NCI-H460 (cell line): ENCODE measurements around the gene IGSF3. TPM values are rescaled to one million over a fixed set of nuclear protein-coding genes. Genes with fewer than 3 reads are reported as not detected.

Source experiments
- DNase-seq: peaks from one replicate; pipeline ENCODE4 v3.0.0-alpha.2; 2016; ENCODE audit warnings: low read depth; ENCODE audit errors: extremely low read depth
- total RNA-seq: library from RNA; depleted of rRNA; stranded (reverse); fragments of >200 nt; shearing (Covaris generic); gene quantifications from 2 replicates; pipeline ENCODE4 v1.2.3, GENCODE V29; 2014

The IGSF3 gene
- total RNA-seq, 1 experiment from 2014 or later: 1.7 TPM

DNA sequence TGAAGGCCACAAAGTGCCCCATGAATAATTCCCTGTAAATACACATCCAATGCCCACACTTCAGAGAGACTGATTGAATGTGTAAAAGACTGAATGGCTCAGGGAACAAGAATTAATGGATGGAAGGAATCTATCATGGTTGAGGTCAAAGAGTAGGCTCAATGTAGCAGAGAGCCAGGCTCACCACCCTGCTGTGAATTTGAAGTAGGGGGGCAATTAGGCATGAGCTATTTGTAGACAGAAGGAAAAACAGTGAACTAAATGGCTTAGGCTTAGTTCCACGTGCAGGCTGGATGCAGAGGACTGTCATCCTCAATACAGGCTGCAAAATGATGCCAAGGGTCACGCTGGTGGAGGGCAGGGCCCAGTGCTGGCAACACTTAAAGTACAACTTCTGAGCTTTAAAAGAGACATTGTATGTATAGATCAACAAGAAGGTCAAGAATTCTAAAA, 22.9 kb upstream of the IGSF3 start:
- no peak for DNase-seq

DNA sequence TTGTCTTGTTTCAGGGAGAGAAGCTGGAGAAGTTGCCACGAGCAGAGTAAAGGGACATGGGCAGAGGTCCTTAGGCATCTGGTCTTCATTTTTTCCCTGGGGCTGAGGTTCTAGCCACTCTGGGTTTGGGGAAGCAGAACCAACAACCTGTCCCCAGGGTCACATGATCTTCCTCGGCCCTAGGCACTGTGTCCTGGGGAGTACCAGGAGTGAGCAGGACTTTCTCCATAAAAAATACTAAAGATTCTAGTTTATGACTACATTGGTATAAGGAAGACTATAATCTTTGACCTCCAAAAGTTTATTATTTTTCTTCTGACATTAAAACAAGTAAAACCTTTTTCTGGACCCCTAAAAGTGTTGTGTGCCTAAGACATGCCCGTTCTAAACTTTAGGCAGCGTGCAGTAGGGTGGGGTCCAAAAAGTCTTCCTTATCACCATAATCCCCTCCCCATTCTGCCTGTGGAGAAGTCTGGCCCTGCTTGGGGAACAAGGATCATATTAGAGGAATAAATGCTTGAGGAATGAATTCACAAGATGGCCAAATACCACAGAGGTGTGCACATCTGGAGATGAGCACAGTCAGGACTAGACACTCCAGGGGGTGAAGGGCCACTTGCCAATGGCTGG, 19.3 kb upstream of the IGSF3 start:
- DNase-seq: no peak

DNA sequence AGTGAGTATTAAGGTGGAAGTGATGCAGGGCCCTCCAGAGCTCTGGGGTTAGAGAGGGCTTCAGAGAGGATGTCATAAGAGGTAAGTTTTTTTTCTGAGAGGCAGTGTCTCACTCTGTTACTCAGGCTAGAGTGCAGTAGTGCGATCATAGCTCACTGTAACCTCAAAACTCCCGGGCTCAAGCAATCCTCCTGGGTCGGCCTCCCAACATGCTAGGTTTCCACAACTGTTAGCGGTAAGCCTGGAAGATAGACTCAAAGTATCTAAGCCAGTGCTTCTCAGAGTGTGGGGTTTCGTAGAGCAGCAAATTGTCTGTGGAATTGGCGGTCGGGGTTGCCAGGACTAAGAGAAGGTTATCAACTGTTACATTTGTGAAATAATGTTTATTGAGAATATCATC, 18.6 kb upstream of the IGSF3 start:
- DNase-seq: no peak

DNA sequence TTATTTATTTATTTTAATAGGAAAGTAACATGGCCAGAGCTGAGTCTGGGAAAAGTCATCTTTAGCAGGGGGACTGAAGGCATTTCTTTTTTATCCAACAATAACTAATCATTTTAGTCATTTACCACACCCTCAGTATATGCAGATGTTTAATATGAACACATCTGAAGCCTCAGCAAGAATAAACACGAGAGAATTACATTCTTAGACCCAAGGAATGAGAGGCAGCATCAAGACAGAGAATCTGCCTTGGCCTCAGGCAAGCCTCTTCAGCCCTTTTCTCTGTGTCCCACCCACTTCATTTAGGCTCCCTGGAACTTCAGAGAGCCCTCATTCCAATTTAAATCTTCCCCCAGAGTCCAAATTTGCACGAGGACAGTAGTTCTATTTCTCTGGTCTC, 17.0 kb upstream of the IGSF3 start:
- DNase-seq: no peak

DNA sequence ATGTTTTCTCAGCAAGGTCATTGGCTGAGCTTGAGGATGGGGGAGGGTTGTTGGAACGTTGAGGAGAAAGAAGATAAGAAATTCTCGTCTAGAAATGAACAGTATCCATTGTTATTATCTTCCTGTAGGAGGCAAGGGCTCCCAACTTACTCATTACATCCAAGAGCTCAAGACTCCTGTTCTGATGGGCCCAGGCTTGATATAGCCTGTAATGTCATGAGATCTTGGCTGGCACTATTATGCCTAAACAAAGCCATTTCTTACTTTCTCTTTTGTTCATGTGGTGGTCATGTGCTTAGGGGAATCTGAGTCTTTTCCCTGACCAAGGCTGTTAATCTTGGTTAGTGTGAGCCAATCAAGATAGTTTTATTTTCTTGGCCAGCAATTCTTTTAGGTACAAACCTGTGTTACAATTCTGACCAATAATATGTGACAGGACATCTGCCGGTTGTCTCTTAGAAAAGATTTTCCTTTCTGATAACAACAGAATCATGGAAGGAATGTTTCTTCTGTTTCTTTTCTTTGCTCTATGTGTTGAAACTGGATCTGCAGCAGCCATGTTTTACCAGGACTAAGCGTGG, 15.2 kb upstream of the IGSF3 start:
- no peak for DNase-seq

DNA sequence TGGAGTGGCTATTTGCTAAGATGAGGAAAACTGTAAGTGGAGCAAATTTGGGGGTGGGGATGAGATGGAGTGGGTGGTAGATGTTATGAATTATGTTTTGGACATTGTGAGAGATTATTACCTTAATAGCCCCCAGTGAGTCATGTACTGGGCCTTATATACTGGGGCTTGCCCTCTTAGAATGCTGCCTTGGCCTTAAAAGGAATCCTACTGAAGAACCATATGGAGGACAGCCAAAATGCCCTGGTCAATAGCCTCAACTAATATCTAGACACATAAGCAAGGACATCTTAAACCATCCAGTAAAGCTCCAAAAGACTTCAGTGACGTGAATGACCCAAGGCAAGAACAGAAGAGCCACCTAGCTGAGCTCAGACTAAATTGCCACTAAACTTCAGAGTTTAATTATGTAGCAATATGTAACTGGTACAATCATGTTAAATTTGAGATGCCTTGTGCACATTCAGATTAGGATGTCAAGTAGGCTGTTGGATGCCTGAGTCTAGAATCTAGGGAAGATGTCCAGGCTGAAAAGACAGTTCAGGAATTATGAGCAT, 13.9 kb upstream of the IGSF3 start:
- DNase-seq: no peak

DNA sequence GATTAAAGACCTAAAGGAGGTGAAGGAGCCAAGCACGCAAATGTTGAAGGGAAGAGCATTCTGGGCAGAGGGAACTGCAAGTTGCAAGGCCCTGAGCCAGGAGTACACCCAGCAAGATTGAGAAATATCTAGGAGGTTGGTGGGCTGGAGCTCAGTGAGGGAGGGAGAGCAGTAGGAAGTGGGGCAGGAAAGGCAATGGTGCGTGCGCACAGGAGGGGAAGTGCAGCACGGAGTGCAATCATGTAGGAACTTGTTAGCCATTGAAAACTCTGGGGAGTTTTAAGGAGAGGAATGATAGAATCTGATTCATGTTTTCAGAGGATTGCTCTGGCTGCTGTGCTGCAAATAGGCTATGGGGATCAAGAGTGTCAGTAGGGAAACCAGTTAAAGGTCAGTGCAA, 13.2 kb upstream of the IGSF3 start:
- no peak for DNase-seq

DNA sequence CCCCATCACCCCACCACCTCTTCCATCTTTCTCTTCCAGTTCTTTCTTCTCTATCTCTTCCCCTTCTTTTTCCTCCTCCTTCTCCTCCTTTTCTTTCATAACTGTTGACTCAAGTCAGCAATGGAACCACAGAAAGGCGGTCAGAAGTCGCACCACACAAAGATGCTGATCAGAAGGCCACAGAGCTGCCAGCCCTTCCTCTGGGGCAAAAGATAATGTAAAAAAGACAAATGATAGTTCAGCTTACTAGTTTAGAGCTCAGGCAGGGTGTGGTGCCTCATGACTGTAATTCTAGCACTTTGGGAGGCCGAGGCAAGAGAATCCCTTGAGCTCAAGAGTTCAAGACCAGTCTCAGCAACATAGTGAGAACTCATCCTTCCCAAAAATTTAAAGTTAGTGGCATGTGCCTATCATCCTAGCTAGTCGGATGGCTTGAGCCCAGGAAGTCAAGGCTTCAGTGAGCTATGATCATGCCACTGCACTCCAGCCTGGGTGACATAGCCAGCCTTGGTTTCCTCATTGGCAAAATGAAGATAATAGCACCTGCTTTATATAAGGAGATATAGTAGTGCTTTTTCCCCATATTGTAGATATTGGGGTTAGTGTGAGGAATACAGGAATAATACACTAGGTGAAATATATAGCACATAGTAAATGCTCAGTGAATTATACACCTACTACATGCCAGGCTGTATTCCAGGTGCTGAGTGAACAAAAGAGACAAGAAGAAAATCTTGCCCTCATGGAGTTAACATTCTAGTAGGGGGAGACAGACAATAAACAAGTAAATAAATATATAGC, 12.5 kb upstream of the IGSF3 start:
- DNase-seq: no peak

DNA sequence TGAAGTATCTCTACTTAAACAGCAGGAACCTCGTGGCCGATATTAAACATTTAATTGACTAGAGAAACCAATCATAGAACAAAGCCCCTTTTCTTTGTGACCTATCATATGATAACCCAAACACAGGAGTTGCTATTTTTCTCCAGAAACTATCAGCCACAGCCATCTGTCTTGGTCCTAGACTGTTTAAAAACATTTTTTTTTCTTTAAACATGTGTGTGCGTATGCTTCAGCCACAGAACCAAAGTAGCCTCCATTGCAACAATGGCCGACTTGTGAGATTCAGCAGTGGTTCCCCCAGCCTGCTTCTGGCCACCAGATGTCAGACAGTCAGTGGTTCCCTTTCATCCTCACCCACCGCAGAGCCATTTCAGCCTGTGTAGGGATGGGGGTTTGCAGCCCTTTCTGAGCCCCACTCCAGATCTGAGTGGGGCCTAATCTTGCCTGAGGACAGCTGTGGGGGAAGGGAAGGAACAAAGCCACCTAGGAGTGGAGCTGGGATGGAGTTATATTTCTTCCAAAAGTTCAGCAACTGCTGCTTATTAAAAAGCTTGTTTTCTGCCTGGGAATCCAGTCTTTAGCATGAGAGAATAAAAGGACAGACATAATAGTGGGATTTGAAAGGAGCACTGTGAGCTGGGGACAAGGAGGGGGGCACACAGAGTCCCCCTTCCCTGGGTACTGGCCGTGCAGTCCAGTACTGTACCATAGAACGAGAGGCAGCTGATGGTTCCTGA, 11.7 kb upstream of the IGSF3 start:
- no peak for DNase-seq

DNA sequence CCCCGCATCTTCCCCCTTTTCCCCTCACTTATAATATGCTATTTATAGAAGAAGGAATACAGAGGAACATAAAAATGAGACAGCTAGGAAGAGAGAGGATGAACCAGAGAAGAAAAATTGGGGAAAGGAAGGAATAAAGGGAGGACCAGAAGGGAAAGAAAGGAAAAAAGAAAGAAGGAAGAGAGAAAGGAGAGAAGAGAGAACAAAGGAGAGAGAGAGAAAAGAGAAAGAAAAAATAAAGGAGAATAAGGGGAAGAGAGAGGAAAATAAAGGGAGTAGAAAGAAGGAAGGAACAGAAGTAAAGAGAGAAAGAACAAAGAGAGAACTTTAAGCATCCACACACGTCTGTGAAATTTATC, 11.2 kb upstream of the IGSF3 start:
- DNase-seq: no peak

DNA sequence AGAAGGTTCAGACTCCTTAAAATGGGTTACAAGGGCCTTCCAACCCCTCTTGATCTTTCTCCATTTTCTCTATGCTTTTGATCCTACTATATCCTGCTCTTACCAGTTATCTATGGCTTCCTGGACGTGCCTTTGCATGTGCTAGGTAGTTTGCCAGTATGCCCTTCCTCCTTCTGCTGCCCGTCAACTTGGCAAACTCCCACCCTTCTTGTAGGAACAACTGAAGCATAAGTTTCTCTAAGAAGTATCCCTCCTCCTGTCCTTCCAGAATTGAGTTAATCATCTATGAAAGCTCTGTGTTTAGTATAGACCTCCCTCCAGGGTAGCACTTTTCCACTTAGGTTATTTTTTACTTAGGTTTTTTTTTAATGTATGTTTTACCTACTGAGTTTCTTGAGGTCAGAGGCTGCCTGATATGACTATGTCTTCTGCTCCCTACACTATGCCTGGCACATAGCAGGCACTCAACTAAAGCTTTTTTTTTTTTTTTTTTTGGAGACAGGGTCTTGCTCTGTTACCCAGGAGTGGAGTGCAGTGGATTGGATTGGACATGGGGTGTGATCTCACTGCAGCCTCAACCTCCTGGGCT, 10.0 kb upstream of the IGSF3 start:
- DNase-seq: no peak

DNA sequence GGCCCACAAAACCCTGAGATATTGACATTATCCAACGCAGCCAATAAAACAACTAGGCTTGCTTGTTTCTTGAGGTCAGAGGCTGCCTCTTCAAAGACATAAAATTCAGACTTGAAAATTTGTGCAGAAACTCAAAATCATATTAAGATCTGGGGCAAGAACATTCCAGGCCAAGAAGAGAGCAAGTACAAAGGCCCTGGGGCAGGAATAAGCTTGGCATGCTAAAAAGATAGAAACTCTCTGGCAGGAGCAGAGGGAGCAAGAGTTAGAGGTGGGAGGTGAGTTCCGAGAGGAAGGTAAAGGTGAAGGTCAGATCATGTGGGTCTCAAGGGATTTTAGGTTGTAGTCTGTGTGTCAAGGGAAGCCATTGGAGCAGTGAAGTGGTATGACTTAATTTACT, 8.8 kb upstream of the IGSF3 start:
- no peak for DNase-seq

DNA sequence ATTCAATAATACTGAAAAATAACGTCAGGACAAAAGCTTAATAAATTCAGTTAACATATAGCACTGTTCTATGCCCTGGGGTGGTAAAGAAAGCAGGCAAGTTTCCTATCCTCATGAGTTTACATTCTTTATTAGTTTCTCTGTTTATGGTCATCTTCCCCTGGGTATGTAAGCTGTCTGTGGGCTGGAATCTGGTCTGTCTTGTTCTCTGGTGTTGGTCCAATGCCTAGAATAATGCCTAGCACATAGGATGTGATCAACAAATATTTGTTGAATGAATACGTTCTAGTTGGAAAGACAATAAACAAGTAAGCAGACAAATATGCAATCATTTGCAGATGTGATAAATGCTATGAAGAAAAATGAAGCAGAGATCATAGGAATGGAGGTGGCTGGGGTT, 7.2 kb upstream of the IGSF3 start:
- DNase-seq: no peak

DNA sequence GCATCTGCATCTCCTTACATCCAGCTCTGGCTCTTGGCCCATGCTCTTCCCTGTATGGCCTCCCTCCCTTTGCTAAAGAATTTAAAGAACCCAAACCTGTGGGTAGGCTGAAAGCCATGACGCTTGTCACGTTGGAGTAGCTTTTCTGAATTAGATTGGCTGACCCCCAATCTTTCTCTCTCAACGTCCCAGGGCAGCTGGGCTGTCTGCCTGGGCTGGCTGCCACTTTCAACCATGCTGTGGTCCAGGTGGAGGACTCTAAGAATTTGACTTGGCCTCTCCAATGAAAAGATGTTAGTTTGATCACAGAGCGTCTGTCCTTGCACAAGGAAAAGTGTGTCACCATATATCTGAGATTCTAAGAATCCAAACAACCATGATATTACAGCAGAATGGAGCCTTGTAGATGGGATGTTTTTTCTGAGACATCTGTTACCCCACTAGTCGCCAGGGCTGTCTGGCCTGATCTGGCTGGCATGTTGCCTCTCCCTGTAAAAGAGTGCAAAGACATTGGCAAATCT, 6.5 kb upstream of the IGSF3 start:
- DNase-seq: no peak

DNA sequence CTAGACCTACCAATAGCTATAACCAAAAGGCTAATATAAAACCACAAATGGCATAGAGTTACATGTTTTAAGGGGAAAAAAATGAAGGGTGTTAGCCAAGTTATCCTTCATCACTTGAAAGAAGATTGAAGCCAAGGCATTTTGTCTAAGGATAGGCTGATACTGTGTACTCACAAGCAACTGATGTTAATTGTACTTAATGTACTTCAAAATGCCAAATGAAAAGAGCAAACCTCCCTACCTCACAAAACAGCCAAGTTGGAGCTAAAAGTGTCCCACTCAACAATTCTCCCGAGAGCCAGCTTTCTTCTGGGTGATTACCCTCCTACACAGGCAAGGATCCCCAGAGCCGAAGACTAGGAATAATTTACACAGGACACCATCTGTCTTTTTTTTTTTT, 4.4 kb upstream of the IGSF3 start:
- no peak for DNase-seq

DNA sequence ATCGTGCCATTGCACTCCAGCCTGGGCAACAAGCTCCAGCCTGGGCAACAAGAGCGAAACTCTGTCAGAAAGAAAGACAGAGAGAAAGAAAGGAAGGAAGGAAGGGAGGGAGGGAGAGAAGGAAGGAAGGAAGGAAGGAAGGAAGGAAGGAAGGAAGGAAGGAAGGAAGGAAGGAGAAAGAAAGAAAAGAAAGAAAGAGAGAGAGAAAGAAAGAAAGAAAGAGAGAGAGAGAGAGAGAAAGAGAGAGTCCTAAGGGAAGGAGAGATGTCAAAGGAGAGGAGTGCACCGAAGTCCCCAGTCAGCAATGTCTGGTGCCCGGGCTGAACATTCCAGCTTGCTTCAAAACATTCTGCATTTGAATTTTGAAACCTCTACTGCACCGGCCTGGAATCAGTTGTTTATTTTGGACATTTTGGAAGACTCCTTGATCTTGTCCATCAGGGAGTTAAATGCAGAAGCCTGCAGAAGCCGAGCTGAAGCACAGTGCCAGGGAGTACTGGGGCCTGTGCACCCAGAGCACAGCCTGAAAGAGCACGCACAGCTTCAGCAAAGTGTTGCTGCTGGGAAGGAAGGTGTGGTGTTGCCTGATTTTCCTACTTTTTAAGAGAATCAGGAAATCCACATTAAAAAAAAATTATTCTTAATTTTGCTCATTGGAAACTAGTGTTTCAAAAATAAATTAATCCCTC, 3.7 kb upstream of the IGSF3 start:
- no peak for DNase-seq

DNA sequence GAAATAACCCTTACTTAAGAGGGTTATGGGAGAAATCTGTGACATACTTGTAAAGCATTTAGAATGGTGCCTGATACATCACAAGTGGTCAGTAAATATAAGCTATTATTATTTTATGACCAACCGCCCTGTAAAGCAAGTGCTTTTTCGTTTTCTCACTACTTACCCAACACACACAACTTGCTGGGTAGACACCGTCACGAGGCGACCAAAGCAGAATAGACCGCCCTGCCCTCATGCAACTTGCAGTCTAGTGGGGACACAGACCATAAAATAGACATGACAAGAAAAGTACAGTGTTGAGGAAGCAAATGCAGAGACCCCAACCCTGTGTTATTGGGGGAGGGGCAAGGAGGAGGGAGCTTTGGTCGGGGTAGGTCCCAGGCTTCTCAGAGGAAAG, 744 bp upstream of the IGSF3 start:
- no peak for DNase-seq

DNA sequence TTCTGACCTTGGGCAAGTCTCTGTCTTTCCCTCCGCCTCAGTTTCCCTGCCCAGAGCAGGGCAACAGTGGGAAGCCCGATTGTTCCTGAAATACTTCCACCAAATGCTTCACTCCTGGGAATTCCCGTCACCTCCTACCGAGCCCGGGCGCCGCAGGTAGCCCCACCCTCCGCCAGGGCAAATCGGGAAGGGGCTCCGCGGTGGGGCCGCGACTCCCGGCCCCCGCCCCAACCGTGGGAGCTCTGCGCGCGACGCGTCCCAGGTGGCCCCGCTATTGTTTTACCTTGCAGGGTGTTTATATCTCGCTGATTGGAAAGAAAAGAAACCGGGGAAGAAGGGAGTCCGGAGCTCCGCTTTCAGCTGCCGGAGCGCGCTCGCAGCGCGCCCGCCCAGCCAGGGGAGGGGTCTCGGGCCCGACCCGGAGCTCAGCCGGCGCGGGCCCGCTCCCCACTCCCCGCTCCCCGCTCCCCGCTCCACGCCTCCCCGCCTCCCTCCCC, 407 bp downstream of the IGSF3 start:
- DNase-seq: no peak

DNA sequence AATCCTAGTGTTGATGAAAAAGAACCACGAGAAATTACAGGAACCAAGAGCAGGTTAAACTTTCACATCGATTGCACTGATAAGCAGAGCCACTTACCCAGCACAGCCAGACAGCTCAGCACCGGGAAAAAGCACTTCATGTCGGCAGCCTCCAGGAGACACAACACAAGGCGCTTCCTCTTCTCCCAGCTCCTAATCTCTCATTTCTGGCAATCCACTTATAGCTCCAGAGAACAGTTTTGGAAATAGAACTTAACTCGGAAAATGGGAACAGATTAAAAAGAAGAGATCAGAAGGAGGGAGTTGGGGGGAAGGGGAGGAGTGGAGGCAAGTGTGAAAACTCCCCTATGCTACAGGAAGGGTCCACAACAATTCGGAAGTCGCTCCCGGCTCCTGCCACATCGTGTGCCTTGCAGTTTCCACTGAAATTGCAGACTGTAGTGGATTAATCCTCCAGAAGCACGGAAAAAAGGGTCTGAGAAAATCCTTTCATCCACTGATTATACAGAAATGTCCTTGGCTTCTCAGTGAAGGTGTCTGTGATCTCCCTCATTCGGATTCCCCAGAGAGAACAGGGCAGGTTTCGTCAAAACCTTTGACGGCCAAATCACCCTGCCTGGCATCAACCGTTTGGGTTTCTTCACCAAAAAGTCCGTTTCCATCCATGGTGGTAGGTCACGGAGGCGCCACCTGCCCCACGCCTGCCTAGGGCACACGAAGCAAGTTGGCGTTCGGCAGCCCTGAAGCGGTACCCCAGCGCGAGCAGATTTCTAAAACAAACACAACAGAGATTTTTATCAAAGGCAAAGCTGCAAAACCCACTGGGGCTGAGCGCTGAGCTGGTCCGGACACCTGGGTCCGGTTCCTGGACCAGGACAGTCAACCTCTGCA, 1.1 kb downstream of the IGSF3 start:
- DNase-seq: no peak
